Naive thymus-derived CD8-positive, alpha-beta T cell (primary cell): ENCODE data around the gene TCTN3. TPM values are rescaled to one million over a fixed set of nuclear protein-coding genes. Genes with fewer than 3 reads are reported as not detected.

ENCODE experiments used
- ATAC-seq, 2 donors: fragments of 150-1000 bp; cut with Tn5 transposase in 1 of 2; sonication (Bioruptor Pico), chemical (Tn5 transposase) in 1 of 2; 1 replicate in 1 of 2; 2 replicates in 1 of 2; pipeline ENCODE4 v1.10.0; 2021; ENCODE audit warnings: mild to moderate bottlenecking in 2 of 2, moderate library complexity in 2 of 2
- POLR2A ChIA-PET: fragments of 350-600 bp; sonication (Branson Sonifier 250); formaldehyde crosslinking; loops from one replicate; lab custom pipeline; 2021; ENCODE audit warnings: antibody characterized with exemption; lab: Charles Lee
- DNase-seq, 10 donors: peaks; one replicate each; pipeline versions ENCODE4 v3.0.0 to v3.0.0-alpha.2; 2020 to 2022
- H3K27ac Mint-ChIP-seq, 10 donors: one replicate each; pipeline ENCODE4 v1.8.0; 2020 to 2022; ENCODE audit warnings: mild to moderate bottlenecking in 10 of 10, mixed read lengths in 10 of 10, moderate library complexity in 4 of 10, inconsistent platforms in 1 of 10
- H3K27me3 Mint-ChIP-seq, 5 donors: one replicate each; pipeline ENCODE4 v1.8.0; 2021 to 2022; ENCODE audit warnings: mixed read lengths in 5 of 5
- H3K36me3 Mint-ChIP-seq, 3 donors: one replicate each; pipeline ENCODE4 v1.8.0; 2020 to 2022; ENCODE audit warnings: mixed read lengths in 3 of 3, mild to moderate bottlenecking in 2 of 3, inconsistent platforms in 1 of 3
- H3K4me1 Mint-ChIP-seq, 4 donors: one replicate each; pipeline ENCODE4 v1.8.0; 2021 to 2022; ENCODE audit warnings: mixed read lengths in 4 of 4
- H3K4me3 Mint-ChIP-seq, 10 donors: one replicate each; pipeline ENCODE4 v1.8.0; 2020 to 2022; ENCODE audit warnings: mild to moderate bottlenecking in 10 of 10, mixed read lengths in 10 of 10, moderate library complexity in 6 of 10, inconsistent platforms in 1 of 10
- H3K9me3 Mint-ChIP-seq, 9 donors: one replicate each; pipeline ENCODE4 v1.8.0; 2020 to 2022; ENCODE audit warnings: mixed read lengths in 9 of 9, mild to moderate bottlenecking in 3 of 9, inconsistent platforms in 1 of 9, moderate library complexity in 1 of 9
- polyA plus RNA-seq, 3 donors: library from polyadenylated mRNA; unstranded; fragments of 300-500 nt; fragmentation: Illumina TruSeq; gene quantifications; one replicate each; pipeline ENCODE4 v1.2.3, GENCODE V29; 2021
- total RNA-seq, 8 experiments: library from RNA in 2 of 8; stranded (reverse) in 2 of 8; gene quantifications; one replicate each; pipeline ENCODE4 v1.2.3 and lab custom pipeline; 2021 to 2026

TCTN3 gene
- total and polyA plus RNA-seq, 5 experiments from 2014 or later, result 23.7 to 65.7 (median 48.8) TPM

- Mint-ChIP-seq H3K27me3 (peaks cover 2 to 22% (median 3%) of the 10 kb centered on the region in 5 donors), H3K27ac (no peak overlapping the region), H3K4me1 (no peaks in the 10 kb centered on the region), H3K36me3 (no peaks in the 10 kb centered on the region), H3K4me3 (no peak overlapping the region), H3K9me3 (peaks cover 0 to 2% (median 0%) of the 10 kb centered on the region in 9 donors)
- POLR2A ChIA-PET, result no interaction called here
- DNase-seq (no peak), ATAC-seq (no peak)
Observed at GRCh38 chr10:95716866-95717265, 23.1 kb upstream of the TCTN3 start.

GRCh38 chr10:95716466-95716865 lies 22.7 kb upstream of the TCTN3 start:
- H3K27me3 Mint-ChIP-seq, result peaks cover 0 to 21% (median 2%) of the 10 kb centered on the region in 5 donors
- DNase-seq, result no peak
- POLR2A ChIA-PET, result no interaction called here
- no peaks in the 10 kb centered on the region for H3K9me3 Mint-ChIP-seq
- no peaks in the 10 kb centered on the region for H3K4me1 Mint-ChIP-seq
- H3K36me3 Mint-ChIP-seq, result no peaks in the 10 kb centered on the region
- ATAC-seq, result no peak
- H3K27ac Mint-ChIP-seq, result peak overlapping the region in 1 of 10 donors; percentile 75
- no peak overlapping the region for H3K4me3 Mint-ChIP-seq

GRCh38 chr10:95711492-95711891 lies 17.8 kb upstream of the TCTN3 start:
- Mint-ChIP-seq H3K27ac (no peak overlapping the region), H3K4me1 (no peaks in the 10 kb centered on the region), H3K4me3 (no peak overlapping the region), H3K27me3 (no peaks in the 10 kb centered on the region), H3K9me3 (no peaks in the 10 kb centered on the region), H3K36me3 (no peaks in the 10 kb centered on the region)
- ATAC-seq (no peak), DNase-seq (no peak)
- POLR2A ChIA-PET, result no interaction called here

- no peak overlapping the region for H3K27ac Mint-ChIP-seq
Observed at GRCh38 chr10:95706990-95707389, 13.3 kb upstream of the TCTN3 start.

GRCh38 chr10:95706573-95706972 lies 12.8 kb upstream of the TCTN3 start:
- Mint-ChIP-seq H3K4me3 (no peak overlapping the region), H3K9me3 (no peaks in the 10 kb centered on the region), H3K27me3 (no peaks in the 10 kb centered on the region), H3K36me3 (no peaks in the 10 kb centered on the region), H3K4me1 (peaks cover 0 to 1% (median 0%) of the 10 kb centered on the region in 4 donors), H3K27ac (no peak overlapping the region)
- POLR2A ChIA-PET, result no interaction called here
- DNase-seq (no peak), ATAC-seq (no peak)

More at GRCh38 chr10:95706990-95707389, 13.3 kb upstream of the TCTN3 start:
- Mint-ChIP-seq H3K9me3 (no peaks in the 10 kb centered on the region), H3K4me3 (no peak overlapping the region), H3K27me3 (no peaks in the 10 kb centered on the region), H3K36me3 (no peaks in the 10 kb centered on the region), H3K4me1 (peaks cover 0 to 1% (median 0%) of the 10 kb centered on the region in 4 donors)
- no peak for ATAC-seq
- no peak for DNase-seq
- POLR2A ChIA-PET, result no interaction called here

GRCh38 chr10:95698415-95698814 lies 4.7 kb upstream of the TCTN3 start:
- H3K4me1 Mint-ChIP-seq, result peaks cover 7 to 24% (median 12%) of the 10 kb centered on the region in 4 donors
- DNase-seq, result no peak
- no peaks in the 10 kb centered on the region for H3K36me3 Mint-ChIP-seq
- no peaks in the 10 kb centered on the region for H3K9me3 Mint-ChIP-seq
- POLR2A ChIA-PET, result no interaction called here
- no peak for ATAC-seq
- peaks cover 1 to 26% (median 4%) of the 10 kb centered on the region in 5 donors for H3K27me3 Mint-ChIP-seq
- no peak overlapping the region for H3K4me3 Mint-ChIP-seq
- no peak overlapping the region for H3K27ac Mint-ChIP-seq

GRCh38 chr10:95697429-95697828 lies 3.7 kb upstream of the TCTN3 start:
- no peaks in the 10 kb centered on the region for H3K9me3 Mint-ChIP-seq
- DNase-seq, result no peak
- no peak overlapping the region for H3K4me3 Mint-ChIP-seq
- peaks cover 12 to 34% (median 22%) of the 10 kb centered on the region in 4 donors for H3K4me1 Mint-ChIP-seq
- H3K36me3 Mint-ChIP-seq, result peaks cover 0 to 3% (median 0%) of the 10 kb centered on the region in 3 donors
- no peak overlapping the region for H3K27ac Mint-ChIP-seq
- POLR2A ChIA-PET, result no interaction called here
- ATAC-seq, result no peak
- H3K27me3 Mint-ChIP-seq, result peaks cover 1 to 26% (median 4%) of the 10 kb centered on the region in 5 donors

- H3K27ac Mint-ChIP-seq, result peak overlapping the region in 8 of 10 donors; percentile 9 to 99 (median 96)
- peaks cover 0 to 30% (median 9%) of the 10 kb centered on the region in 3 donors for H3K36me3 Mint-ChIP-seq
- DNase-seq, result no peak
- H3K27me3 Mint-ChIP-seq, result peaks cover under 1 to 18% (median 4%) of the 10 kb centered on the region in 5 donors
- POLR2A ChIA-PET, result interaction anchor here (0.7 to 3.0 kb wide), 6 partner anchors 15 to 435 kb away, joined by 4 to 15 read pairs (median 8); partner anchors contain the start of genes CC2D2B and ZNF518A
- ATAC-seq, result no peak
- peak overlapping the region; percentile 18 to 99 (median 96) for H3K4me3 Mint-ChIP-seq
- H3K4me1 Mint-ChIP-seq, result peaks cover 20 to 54% (median 43%) of the 10 kb centered on the region in 4 donors
- no peaks in the 10 kb centered on the region for H3K9me3 Mint-ChIP-seq
Observed at GRCh38 chr10:95694665-95695064, 938 bp upstream of the TCTN3 start.

- H3K4me1 Mint-ChIP-seq, result peaks cover 24 to 59% (median 53%) of the 10 kb centered on the region in 4 donors
- POLR2A ChIA-PET, result interaction anchor here (0.6 to 3.0 kb wide), 8 partner anchors 9 to 606 kb away, joined by 3 to 15 read pairs (median 8); partner anchors contain the start of genes ALDH18A1, CC2D2B and ZNF518A
- H3K27ac Mint-ChIP-seq, result peak overlapping the region; percentile 89 to 99 (median 98)
- peaks cover 0 to 7% (median 0%) of the 10 kb centered on the region in 5 donors for H3K27me3 Mint-ChIP-seq
- ATAC-seq (peak; percentile 0 to 2), DNase-seq (peak in 1 of 10 donors; percentile 3)
- peaks cover 0 to 45% (median 9%) of the 10 kb centered on the region in 3 donors for H3K36me3 Mint-ChIP-seq
- peak overlapping the region; percentile 95 to 99 (median 96) for H3K4me3 Mint-ChIP-seq
- no peaks in the 10 kb centered on the region for H3K9me3 Mint-ChIP-seq
Observed at GRCh38 chr10:95693071-95693667, 558 bp downstream of the TCTN3 start.

- Mint-ChIP-seq H3K36me3 (peaks cover 0 to 63% (median 9%) of the 10 kb centered on the region in 3 donors), H3K4me1 (peaks cover 24 to 53% (median 50%) of the 10 kb centered on the region in 4 donors), H3K4me3 (peak overlapping the region in 1 of 10 donors; percentile 2), H3K27me3 (no peaks in the 10 kb centered on the region), H3K9me3 (no peaks in the 10 kb centered on the region), H3K27ac (peak overlapping the region in 3 of 10 donors; percentile 60 to 98 (median 75))
- POLR2A ChIA-PET, result interaction anchor here (0.6 kb wide), 1 partner anchor 19 kb away, joined by 3 read pairs; no protein-coding TSS in a partner anchor
- DNase-seq, result no peak
- no peak for ATAC-seq
Observed at GRCh38 chr10:95691281-95691680, 2.4 kb downstream of the TCTN3 start.

- Mint-ChIP-seq H3K4me3 (no peak overlapping the region), H3K4me1 (peaks cover 21 to 43% (median 40%) of the 10 kb centered on the region in 4 donors), H3K27ac (no peak overlapping the region), H3K9me3 (no peaks in the 10 kb centered on the region), H3K27me3 (no peaks in the 10 kb centered on the region), H3K36me3 (peaks cover 4 to 90% (median 24%) of the 10 kb centered on the region in 3 donors)
- DNase-seq, result no peak
- POLR2A ChIA-PET, result no interaction called here
- ATAC-seq, result no peak
Observed at GRCh38 chr10:95688648-95689047, 5.1 kb downstream of the TCTN3 start.

GRCh38 chr10:95683966-95684365 lies 9.8 kb downstream of the TCTN3 start:
- H3K9me3 Mint-ChIP-seq, result no peaks in the 10 kb centered on the region
- DNase-seq (no peak), ATAC-seq (no peak)
- H3K27ac Mint-ChIP-seq, result peak overlapping the region in 1 of 10 donors; percentile 37
- peaks cover 7 to 95% (median 38%) of the 10 kb centered on the region in 3 donors for H3K36me3 Mint-ChIP-seq
- no peaks in the 10 kb centered on the region for H3K27me3 Mint-ChIP-seq
- H3K4me1 Mint-ChIP-seq, result peaks cover 0 to 8% (median 6%) of the 10 kb centered on the region in 4 donors
- POLR2A ChIA-PET, result interaction anchor here (0.8 kb wide), 1 partner anchor 10 kb away, joined by 3 read pairs; the partner anchor contains the start of gene TCTN3
- no peak overlapping the region for H3K4me3 Mint-ChIP-seq

- Mint-ChIP-seq H3K36me3 (peaks cover 0 to 69% (median 17%) of the 10 kb centered on the region in 3 donors), H3K27ac (no peak overlapping the region), H3K9me3 (no peaks in the 10 kb centered on the region), H3K27me3 (no peaks in the 10 kb centered on the region), H3K4me1 (no peaks in the 10 kb centered on the region), H3K4me3 (no peak overlapping the region)
- ATAC-seq (no peak), DNase-seq (no peak)
- POLR2A ChIA-PET, result no interaction called here
Observed at GRCh38 chr10:95675403-95676116, 18.2 kb downstream of the TCTN3 start.
